ENCODE measurements around the gene DMD. TPM values are rescaled to one million over a fixed set of nuclear protein-coding genes. Genes with fewer than 3 reads are reported as not detected.

The DMD gene
- total RNA-seq: 3.2 and 5.0 TPM in 2 replicates

DNA sequence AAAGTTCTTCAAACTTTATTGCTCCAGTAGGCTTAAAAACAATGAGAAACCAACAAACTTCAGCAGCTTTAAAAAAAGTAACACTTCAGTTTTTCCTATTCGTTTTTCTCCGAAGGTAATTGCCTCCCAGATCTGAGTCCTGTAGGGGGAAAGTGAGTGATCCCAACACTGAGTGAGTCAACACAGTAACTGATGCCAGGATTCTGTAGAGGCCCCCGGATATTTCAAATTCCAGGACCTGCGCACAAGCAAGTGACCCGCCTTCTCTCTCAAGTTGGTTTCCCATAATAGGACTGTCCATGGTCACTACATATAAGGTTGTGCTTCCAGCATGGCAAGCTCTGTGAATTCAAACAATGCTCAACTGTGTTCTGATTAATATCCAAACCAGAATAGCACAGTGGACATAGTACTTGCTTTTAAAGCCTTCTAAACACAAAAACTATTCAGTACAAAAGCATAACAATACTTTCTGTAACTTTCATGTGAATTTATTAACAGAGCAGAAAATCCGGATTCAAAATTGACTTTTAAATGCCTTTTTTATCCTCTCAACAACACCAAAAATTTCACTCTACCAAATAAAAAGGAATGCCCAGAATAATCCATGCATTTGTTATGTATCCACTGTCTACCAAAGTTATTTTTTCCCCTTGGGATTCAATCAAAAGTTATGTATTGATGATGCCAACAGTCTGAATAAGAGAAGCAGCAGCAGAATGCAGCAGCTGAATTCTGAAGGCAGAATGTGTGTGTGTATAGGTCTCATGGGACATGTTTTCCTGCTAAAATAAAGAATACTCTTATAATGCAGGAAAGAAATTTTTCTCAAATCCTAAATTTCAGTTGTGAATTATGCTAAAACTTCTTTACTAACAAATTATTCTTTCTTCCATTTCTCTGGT is at the start of gene DMD:
Gene DMD, minus strand, starts transcription at position 194 of the 905 bp plus-strand sequence. CDS start 237 bp downstream, outside the sequence.
- DNase-seq: no peak
- H3K9me3 Mint-ChIP-seq: no peaks in the 10 kb centered on the region
- no peaks in the 10 kb centered on the region for H3K4me1 Mint-ChIP-seq
- intact Hi-C loops (cut with micrococcal nuclease): no loop called here
- no peaks in the 10 kb centered on the region for H3K36me3 Mint-ChIP-seq (ENCODE audit: low read depth)
- H3K27me3 Mint-ChIP-seq: no peaks in the 10 kb centered on the region
- no peak within 1 kb of the TSS for H3K4me3 Mint-ChIP-seq
- no peak within 1 kb of the TSS for H3K27ac Mint-ChIP-seq

DNA sequence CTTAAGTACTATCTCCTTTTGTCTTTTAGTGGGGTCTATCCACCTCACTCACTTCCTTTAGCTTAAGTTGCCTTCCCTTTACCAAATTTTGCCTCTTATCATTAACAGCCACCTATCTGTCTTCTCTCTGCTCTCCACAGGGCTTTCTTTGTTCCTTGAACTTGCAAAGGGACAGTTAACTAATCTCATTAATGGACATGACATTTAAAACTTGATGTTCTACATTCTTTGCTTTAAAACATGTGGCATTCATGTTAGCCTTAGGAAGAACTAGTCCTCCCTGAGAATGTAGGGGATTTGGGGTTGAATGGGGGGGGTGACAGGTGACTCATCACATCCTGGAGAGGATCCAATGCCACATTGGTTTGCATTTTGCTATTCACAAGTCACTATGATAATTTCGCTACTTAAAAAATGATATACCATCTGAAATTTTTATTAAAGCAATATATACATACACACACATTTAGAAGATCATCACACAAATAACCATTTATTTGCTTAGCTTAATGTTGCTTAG is 41.0 kb upstream of the DMD start:
- Mint-ChIP-seq H3K4me3 (no peak overlapping the region), H3K36me3 (ENCODE audit: low read depth) (no peaks in the 10 kb centered on the region), H3K4me1 (no peaks in the 10 kb centered on the region), H3K9me3 (no peaks in the 10 kb centered on the region), H3K27me3 (no peaks in the 10 kb centered on the region), H3K27ac (no peak overlapping the region)
- no peak for DNase-seq
- intact Hi-C loops (cut with micrococcal nuclease): no loop called here

DNA sequence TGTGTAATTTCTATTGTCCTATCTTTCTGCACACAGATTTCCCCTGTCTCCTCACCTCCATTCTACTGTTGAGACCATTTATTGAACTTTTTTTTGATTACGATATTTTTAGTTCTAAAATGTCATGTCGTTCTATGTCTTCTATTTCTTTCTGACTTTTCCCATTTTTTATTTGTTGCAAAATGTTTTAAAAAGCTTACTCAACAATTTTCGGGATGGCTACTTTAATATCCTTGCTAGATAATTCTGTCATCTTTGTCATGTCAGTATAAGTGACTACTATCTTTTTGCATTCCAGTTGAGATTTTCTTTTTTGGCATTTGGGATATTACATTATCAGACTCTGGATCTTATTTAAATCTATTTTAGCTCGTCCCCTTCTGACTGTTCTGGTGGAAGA is 7.5 kb upstream of the DMD start:
- Mint-ChIP-seq H3K4me3 (no peak overlapping the region), H3K27ac (no peak overlapping the region), H3K36me3 (ENCODE audit: low read depth) (no peaks in the 10 kb centered on the region), H3K4me1 (no peaks in the 10 kb centered on the region), H3K9me3 (no peaks in the 10 kb centered on the region), H3K27me3 (no peaks in the 10 kb centered on the region)
- intact Hi-C loops (cut with micrococcal nuclease): no loop called here
- no peak for DNase-seq

DNA sequence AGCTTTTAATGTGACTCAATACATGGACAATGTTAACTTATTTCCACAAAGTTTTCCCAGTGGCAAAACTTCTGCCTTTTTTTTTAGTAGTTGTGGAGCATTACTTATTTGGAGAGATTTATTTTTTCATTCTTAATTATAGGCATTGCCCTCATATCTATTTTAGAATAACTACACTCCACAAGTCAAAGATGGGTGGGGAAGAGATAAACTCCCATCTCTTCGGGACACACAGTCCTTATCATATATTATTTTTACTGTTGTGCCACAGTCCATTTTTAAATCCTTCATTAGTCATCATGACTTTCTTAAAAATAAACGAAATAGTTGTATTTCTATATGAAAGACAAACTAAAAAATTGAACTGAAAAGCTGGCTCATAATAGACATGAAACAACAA is 1.2 kb downstream of the DMD start:
- no peak for DNase-seq
- Mint-ChIP-seq H3K36me3 (ENCODE audit: low read depth) (no peaks in the 10 kb centered on the region), H3K27me3 (no peaks in the 10 kb centered on the region), H3K4me1 (no peaks in the 10 kb centered on the region), H3K4me3 (no peak overlapping the region), H3K27ac (no peak overlapping the region), H3K9me3 (no peaks in the 10 kb centered on the region)
- intact Hi-C loops (cut with micrococcal nuclease): no loop called here

DNA sequence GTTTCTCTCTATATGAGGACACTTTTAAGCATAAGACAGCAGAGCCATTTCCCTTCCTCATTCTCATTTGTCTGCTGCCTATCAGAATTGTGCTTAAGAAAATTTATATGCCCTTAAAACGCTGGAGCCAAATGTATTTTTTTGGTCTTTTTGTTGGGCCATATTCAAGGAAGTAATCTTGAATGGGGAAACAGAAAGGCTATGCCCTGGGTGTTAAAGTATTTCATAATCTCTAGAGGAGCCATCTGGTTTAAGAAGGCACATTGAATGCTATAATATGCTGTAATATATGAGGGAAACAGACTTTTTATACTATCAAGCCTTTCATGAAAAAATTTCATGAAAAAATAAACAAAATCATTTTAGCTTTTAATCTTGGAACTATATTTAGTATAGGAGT is 4.3 kb downstream of the DMD start:
- intact Hi-C loops (cut with micrococcal nuclease): no loop called here
- no peak for DNase-seq
- Mint-ChIP-seq H3K27ac (no peak overlapping the region), H3K9me3 (peaks cover 4% of the 10 kb centered on the region), H3K4me3 (no peak overlapping the region), H3K4me1 (no peaks in the 10 kb centered on the region), H3K36me3 (ENCODE audit: low read depth) (no peaks in the 10 kb centered on the region), H3K27me3 (no peaks in the 10 kb centered on the region)

DNA sequence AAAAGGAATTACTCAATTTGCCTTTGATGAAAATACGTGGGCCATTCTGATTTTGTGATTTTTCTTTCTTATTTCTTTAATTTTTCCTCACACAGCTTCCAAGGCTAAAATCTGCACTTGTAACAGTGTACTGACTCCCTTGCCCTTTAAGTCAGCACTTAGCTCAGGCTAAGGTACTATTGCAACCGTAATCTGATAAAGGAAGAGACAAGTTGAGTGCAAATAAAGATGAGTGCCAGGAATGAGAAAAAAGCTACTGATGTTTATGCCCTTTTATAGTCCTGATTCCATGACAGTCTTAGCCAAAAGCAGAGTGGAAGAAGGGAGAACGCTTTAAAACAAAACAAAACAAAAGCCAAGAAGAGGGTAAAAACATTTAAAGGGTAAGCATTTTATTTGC is 6.0 kb downstream of the DMD start:
- Mint-ChIP-seq H3K27ac (no peak overlapping the region), H3K9me3 (peaks cover 4% of the 10 kb centered on the region), H3K4me3 (no peak overlapping the region), H3K27me3 (no peaks in the 10 kb centered on the region), H3K36me3 (ENCODE audit: low read depth) (no peaks in the 10 kb centered on the region), H3K4me1 (no peaks in the 10 kb centered on the region)
- intact Hi-C loops (cut with micrococcal nuclease): no loop called here
- no peak for DNase-seq

DNA sequence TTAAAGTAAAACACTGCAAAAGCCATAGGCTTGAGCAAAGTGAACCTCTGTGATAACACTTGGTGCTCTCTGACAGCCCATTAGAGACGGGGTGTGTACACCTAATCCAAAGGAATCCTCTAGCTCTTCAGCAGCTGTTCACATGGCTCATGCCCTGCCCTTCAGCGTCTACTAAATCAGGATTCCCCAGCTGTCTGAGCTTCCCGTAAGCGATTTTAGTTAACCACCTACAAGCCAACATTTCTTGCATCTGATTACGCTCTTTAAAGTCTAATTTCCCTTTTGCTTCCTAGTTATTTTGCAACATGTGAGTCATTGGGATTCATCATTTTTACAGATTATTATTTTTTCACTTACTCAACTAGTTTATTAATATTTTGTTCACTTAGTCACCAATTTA is 6.5 kb downstream of the DMD start:
- H3K36me3 Mint-ChIP-seq (ENCODE audit: low read depth): no peaks in the 10 kb centered on the region
- no peaks in the 10 kb centered on the region for H3K4me1 Mint-ChIP-seq
- H3K9me3 Mint-ChIP-seq: peaks cover 4% of the 10 kb centered on the region
- no peak overlapping the region for H3K4me3 Mint-ChIP-seq
- no peaks in the 10 kb centered on the region for H3K27me3 Mint-ChIP-seq
- no peak for DNase-seq
- no peak overlapping the region for H3K27ac Mint-ChIP-seq
- intact Hi-C loops (cut with micrococcal nuclease): no loop called here

DNA sequence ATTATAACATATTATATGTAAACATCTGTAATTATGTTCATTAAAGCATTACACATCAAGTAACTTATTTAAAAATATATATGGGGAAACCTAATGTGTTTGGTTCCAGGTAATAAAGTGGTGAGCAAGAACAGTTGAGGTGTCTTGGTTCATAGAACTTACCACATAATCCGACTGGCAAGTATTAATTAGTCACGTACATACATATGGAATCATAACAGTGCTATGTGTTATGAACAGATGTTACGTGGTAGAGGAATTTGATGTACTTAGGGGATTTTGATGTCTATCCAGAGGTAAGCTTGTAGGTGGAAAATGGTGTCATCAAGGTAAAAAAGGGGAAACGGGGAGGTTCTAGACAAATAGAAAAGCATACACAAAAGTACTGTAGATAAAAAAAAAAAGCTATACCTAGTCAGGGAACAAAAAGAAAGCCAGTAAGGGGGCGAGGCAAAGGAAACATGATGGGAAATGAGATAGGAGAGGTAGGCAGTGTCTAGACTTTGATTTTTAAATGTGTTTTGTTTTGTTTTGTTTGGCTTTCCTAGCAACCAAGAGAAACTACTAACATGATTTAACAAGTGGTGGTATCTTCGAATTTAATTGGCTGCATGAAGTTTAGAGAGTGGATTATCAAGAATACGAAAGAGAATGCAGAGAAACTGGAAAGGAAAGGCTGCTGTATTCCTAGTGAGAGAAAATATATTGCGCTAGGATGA is 12.6 kb downstream of the DMD start:
- Mint-ChIP-seq H3K27ac (no peak overlapping the region), H3K9me3 (peaks cover 1% of the 10 kb centered on the region), H3K36me3 (ENCODE audit: low read depth) (no peaks in the 10 kb centered on the region), H3K27me3 (no peaks in the 10 kb centered on the region), H3K4me1 (no peaks in the 10 kb centered on the region), H3K4me3 (no peak overlapping the region)
- intact Hi-C loops (cut with micrococcal nuclease): no loop called here
- DNase-seq: no peak

DNA sequence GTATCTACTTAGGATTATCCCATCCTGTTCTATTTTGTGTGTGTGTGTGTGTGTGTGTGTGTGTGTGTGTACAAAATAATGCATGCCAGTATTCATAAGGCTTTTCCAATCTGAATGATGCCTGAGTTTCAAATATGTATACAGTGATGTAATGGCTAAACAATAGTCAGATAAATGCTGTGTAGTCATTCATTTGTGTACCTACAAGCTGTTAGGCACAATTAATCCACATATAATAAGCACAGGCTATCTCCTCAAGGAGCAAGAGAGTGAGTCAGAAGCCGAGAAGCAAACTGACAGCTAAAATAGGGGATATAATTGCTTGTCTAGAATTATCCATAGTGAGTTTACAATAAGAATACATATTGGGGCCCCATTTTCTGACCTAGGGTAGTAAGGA is 15.7 kb downstream of the DMD start:
- Mint-ChIP-seq H3K4me3 (no peak overlapping the region), H3K9me3 (no peaks in the 10 kb centered on the region), H3K4me1 (no peaks in the 10 kb centered on the region), H3K27ac (no peak overlapping the region), H3K36me3 (ENCODE audit: low read depth) (no peaks in the 10 kb centered on the region), H3K27me3 (no peaks in the 10 kb centered on the region)
- intact Hi-C loops (cut with micrococcal nuclease): no loop called here
- no peak for DNase-seq

DNA sequence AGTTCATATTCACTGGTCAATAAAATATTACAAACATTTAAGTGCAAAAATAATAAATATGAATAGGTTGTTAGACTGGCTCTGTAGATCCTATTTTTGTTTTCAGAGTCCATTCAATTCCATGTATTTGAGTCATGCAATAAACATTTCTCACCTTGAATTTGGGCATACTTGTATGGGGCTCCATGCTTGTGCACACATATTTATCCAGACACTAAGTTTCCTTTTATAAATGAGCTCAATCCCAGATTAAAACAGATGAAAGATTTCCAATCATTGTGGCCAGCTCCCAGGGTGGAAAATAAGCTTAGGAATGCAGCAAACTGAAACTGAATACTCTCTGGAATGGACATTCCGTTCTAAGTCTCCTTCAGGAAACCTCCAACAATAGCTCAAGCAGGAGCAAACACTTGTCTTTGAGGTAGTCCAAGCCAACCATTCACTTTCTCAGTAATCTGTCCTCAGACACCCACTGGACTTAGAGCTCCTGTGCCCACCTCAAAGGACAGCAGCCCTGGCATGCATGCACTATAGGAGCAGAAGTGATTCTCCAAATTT is 16.4 kb downstream of the DMD start:
- DNase-seq: no peak
- no peaks in the 10 kb centered on the region for H3K36me3 Mint-ChIP-seq (ENCODE audit: low read depth)
- H3K27ac Mint-ChIP-seq: no peak overlapping the region
- intact Hi-C loops (cut with micrococcal nuclease): no loop called here
- no peaks in the 10 kb centered on the region for H3K27me3 Mint-ChIP-seq
- H3K9me3 Mint-ChIP-seq: no peaks in the 10 kb centered on the region
- H3K4me3 Mint-ChIP-seq: no peak overlapping the region
- no peaks in the 10 kb centered on the region for H3K4me1 Mint-ChIP-seq

DNA sequence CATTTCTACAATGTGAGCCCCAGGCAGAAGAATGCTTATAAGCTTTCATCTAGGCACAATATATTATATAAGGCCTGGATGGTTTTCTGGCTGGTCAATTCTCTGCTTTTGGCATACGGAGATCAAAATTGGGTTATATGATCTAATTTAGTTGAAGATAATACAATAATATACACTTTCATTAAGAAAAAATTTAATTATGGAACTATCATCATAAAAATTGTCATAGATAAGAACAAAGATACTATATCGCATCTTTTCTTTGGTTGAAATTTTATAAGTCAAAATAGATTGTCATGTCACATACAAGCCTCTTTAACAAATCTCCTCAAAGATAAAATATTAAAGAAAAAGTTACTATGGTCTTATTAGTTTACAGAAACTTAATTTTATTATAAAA is 17.1 kb downstream of the DMD start:
- DNase-seq: no peak
- no peak overlapping the region for H3K27ac Mint-ChIP-seq
- H3K4me1 Mint-ChIP-seq: no peaks in the 10 kb centered on the region
- H3K4me3 Mint-ChIP-seq: no peak overlapping the region
- intact Hi-C loops (cut with micrococcal nuclease): no loop called here
- no peaks in the 10 kb centered on the region for H3K36me3 Mint-ChIP-seq (ENCODE audit: low read depth)
- no peaks in the 10 kb centered on the region for H3K9me3 Mint-ChIP-seq
- no peaks in the 10 kb centered on the region for H3K27me3 Mint-ChIP-seq

DNA sequence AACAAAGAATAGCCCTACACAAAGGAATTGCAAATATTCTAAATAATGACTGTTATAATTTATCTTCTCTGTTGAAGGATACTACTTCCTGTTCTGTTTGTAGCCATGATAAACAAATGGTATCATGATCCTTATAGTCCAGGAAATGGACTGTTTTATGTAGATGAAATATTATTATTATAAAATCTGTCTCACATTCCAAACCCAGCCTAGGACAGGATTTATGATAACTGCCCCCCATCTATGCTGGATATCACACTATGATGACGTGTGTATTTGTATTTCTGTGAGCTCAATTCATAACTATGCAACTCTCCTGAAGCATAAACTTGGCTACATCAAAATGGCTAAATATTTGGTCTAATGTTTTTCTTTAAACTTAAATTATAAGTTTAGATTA is 21.3 kb downstream of the DMD start:
- no peak for DNase-seq
- Mint-ChIP-seq H3K27me3 (no peaks in the 10 kb centered on the region), H3K4me1 (no peaks in the 10 kb centered on the region), H3K4me3 (no peak overlapping the region), H3K9me3 (no peaks in the 10 kb centered on the region), H3K36me3 (ENCODE audit: low read depth) (no peaks in the 10 kb centered on the region), H3K27ac (no peak overlapping the region)
- intact Hi-C loops (cut with micrococcal nuclease): no loop called here

DNA sequence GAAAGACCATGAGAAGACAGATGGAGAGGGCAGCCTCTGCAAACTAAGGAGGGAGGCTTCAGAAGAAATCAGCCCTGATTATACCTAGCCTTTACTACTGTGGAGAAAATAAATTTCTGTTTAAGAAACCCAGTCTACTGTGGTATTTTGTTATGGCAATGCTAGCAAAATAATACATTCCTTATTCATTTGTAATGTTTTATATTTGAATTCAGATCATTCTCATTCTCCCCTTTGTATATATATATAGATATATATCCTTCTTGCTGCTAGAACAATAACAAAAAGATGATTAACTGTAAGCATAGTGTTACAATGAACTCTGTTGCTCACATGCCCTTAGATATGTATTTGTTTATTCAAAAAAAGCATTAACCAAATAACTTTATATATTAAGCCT is 22.5 kb downstream of the DMD start:
- no peaks in the 10 kb centered on the region for H3K9me3 Mint-ChIP-seq
- H3K4me1 Mint-ChIP-seq: no peaks in the 10 kb centered on the region
- H3K4me3 Mint-ChIP-seq: no peak overlapping the region
- H3K27ac Mint-ChIP-seq: no peak overlapping the region
- no peaks in the 10 kb centered on the region for H3K36me3 Mint-ChIP-seq (ENCODE audit: low read depth)
- intact Hi-C loops (cut with micrococcal nuclease): no loop called here
- no peaks in the 10 kb centered on the region for H3K27me3 Mint-ChIP-seq
- no peak for DNase-seq

DNA sequence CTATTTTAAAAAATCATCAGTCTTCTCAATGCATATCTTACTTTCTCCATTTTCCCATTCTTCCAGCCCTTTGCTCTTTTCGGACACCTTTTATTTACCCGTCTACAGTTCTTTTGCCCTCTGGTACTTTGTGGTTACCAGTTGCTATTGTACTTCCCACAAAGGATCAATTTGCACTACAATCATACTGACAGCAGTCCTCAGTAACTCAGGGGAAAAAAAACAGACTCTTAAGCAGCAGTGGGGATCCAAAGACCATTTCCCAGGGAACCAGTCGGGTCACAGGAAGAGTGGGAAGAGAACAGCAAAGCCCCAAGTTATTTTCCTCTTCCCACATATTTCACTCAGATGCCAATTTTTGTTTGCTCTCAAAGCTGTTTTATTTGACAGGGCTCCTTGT is 23.1 kb downstream of the DMD start:
- intact Hi-C loops (cut with micrococcal nuclease): no loop called here

More for the DNA sequence above, 23.1 kb downstream of the DMD start:
- no peak overlapping the region for H3K27ac Mint-ChIP-seq
- no peak for DNase-seq
- no peaks in the 10 kb centered on the region for H3K27me3 Mint-ChIP-seq
- no peaks in the 10 kb centered on the region for H3K36me3 Mint-ChIP-seq (ENCODE audit: low read depth)
- no peaks in the 10 kb centered on the region for H3K9me3 Mint-ChIP-seq
- no peaks in the 10 kb centered on the region for H3K4me1 Mint-ChIP-seq
- H3K4me3 Mint-ChIP-seq: no peak overlapping the region
